HS-5 (cell line): ENCODE data around the gene SLC51A.
"Not testable (repeated sequence)": the region's sequence is repeated elsewhere in the genome, so short reads cannot be mapped to it uniquely, and the experiment has no call there.

Experiments
- DNase-seq: peaks from one replicate; pipeline ENCODE4 v3.0.0-alpha.2; 2012; ENCODE audit warnings: low read depth

Gene SLC51A

GRCh38 chr3:196216089-196216564 is at the start of gene SLC51A:
SLC51A (plus strand) TSS chr3:196216534; CDS start chr3:196216713, 179 bp downstream.
- DNase-seq, result no peak

GRCh38 chr3:196166741-196167140 is 49.6 kb upstream of the SLC51A start:
- no peak for DNase-seq

- no peak for DNase-seq
Measured at GRCh38 chr3:196168808-196169391, 47.4 kb upstream of the SLC51A start.

- no peak for DNase-seq
Measured at GRCh38 chr3:196169836-196170240, 46.5 kb upstream of the SLC51A start.

- DNase-seq, result not testable (repeated sequence)
Measured at GRCh38 chr3:196170296-196170695, 46.0 kb upstream of the SLC51A start.

DNA sequence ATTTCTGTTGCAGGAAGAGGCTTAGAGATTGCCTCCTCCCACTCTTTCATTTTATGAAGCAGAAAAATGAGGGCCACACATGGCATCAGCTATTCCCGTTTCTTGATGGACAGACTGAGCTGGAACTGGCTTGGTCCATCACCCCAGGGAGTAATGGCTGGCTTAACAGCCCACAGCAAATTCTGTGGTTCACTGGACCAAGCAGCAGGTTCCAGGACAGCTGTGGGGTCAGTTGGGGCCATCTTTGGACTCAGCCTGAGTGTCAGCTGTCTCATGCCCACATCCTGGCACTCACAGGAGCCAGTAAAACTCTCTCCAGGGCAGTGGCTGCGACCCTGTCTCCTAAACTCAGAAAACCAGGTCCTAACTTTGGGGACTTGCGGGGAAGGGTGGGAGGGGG is 41.7 kb upstream of the SLC51A start:
- no peak for DNase-seq

GRCh38 chr3:196175116-196175625 is 41.2 kb upstream of the SLC51A start:
- no peak for DNase-seq

DNA sequence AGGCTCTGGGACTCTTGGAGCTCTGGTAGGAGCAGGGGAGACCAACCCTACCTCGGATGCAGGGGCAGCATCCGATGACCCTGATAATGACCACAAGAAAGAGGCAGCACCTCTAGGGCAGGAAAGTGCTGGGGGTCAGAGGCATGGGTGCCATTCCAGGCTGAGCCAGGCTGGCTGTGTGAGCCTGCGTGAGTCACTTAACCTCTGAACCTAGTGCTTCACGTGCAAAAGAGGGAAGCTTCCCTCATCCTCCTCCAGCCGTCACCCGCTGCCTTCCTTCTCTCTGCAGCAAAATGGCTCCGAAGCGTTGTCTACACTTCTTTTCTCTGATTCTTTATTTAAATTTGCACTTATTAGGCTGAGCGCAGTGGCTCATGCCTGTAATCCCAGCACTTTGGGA is 40.6 kb upstream of the SLC51A start:
- DNase-seq, result no peak

- no peak for DNase-seq
Measured at GRCh38 chr3:196177567-196177966, 38.8 kb upstream of the SLC51A start.

DNA sequence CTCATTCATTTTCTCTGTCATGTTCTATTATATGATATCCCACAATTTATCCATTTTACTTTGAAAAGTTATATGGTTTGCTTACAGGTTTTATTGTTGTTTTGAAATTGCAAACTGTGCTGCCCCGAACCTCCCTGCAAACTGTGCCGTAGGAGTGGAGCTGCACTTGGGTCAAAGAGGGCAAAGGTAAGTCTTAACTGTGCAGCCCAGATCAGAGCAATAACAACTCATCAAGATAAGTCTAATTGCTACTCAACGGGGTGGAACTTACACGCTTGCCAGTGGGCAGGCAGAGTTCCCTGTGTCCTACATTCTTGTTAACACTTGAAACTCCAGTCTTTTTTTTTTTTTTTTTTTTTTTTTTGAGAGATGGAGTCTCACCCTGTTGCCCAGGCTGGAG is 38.4 kb upstream of the SLC51A start:
- DNase-seq, result no peak

- DNase-seq, result no peak
Measured at GRCh38 chr3:196178993-196179379, 37.3 kb upstream of the SLC51A start.

- peak; percentile 15 for DNase-seq
Measured at GRCh38 chr3:196179380-196180308, 36.7 kb upstream of the SLC51A start.

DNA sequence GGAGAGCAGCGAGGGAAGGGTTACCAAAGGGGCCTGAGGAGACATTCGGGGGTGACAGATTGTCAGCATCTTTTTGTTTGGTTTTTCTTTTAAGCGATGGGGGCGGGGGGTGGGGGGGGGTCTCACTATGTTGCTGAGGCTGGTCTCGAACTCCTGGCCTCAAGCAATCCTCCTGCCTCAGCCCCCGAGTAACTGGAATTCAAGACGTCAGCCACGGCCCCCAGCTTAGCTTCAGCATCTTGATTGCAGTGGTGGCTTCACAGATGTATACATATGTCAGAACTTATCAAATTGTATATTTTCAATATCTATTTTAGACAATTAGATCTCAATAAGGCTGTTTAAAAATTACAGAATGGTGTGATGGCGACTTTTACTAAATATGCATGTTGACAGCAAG is 36.0 kb upstream of the SLC51A start:
- no peak for DNase-seq

- DNase-seq, result no peak
Measured at GRCh38 chr3:196181127-196181546, 35.2 kb upstream of the SLC51A start.

DNA sequence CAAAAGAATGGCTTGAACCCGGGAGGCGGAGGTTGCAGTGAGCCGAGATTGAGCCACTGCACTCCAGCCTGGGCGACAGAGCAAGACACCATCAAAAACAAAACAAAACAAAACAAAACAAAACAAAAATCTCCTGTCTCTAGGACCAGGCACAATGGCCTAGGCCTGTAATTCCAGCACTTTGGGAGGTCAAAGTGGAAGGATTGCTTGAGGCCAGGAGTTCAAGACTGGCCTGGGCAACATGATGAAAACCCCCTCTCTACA is 32.2 kb upstream of the SLC51A start:
- not testable (repeated sequence) for DNase-seq

DNA sequence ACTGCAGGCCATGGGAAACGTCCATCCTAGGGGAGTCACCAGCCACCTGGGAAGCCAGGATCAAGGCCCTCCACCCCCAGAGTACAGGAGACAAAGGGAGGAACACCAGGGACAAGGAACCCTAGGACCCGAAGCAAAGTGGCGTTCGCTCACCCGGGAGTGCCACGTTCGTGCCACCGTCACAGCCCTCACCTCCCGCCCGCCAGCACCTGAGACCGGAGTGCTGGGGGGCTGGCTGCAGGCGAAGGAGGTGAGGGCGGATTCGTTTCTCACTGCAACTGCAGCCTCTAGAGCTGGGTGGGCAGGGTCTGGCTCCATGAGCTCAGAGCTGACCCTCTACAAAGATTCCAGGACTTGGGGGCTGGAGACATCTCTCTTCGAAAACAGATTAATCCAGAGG is 31.5 kb upstream of the SLC51A start:
- DNase-seq, result no peak

DNA sequence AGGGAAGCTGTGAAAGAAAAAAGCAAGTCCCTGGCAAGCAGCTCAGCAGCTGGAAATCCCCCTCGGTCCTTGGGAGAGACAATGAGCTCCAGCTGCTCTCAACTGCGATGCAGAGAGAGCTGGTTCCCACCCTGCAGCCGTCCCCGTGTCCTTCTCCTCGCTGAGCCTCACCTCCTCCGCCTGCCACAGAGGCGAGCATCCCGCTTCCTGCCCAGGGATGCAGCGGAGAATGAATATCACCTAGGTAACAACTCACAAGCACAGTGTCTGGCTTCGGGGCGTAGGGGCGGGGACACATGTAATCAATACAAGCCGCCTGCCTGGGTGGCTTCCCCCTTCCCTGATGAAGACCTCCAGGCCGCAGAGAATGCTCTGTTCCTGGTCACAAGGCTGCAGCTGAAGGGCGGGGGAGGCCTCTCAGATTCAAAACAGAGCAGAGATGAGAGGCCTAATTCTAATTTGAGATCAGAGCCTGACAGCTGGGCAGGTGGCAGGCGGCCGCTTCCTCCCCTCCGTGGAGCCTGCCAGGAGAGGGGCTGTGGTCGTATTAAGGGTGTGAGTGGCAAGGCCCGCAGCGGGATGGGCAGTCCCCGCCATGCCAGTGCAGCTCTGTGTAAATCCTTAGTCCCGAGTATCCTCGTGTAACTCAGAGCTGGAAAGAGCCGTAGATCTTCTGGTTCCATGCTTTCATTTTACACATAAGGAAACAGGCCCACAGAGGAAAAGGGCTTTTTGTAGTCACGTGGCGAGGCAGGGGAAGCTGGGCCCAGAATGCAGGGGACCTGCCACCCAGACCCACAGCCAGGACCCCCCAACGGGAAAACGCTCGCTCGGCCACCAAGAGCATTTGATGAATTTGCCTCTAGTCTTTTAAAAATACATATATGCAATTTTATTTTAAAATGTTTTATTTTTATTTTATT is 29.4 kb upstream of the SLC51A start:
- no peak for DNase-seq

DNA sequence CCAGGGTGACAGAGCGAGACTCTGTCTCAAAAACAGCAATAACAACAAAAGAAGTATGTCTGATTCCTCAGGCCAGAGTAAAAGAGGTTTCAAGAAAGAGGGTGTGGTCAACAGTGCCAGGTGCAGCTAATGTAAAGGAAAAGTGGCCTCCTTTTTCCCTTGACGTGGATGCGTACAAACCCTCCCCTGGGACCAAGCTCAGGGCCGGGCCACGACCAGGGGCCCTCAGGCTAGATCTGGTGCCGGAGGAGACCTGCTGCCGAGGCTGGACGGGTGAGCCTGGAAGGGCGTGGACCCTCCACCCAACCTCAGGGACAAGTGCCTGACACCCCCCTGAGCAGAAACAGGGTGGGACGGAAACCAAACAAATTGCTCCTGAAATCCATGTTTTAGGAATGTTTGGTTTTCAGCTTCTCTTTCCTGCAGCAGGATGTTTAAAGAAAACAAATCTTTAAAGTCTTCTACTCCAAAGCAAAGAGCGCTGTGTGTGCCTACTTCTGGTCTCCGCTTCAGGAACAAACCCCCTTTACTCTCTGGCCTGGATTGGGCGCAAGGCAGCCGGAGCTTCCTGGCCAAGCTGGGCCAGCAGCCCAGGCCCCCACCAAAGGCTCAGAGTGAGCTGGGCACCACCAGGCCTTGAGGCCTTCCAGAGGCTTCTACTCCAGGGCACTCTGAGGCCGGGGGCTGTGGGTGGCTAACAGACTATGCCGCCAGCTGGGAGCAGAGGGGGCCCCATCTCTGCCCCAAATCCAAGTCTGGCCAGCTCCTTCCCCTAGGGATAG is 26.6 kb upstream of the SLC51A start:
- DNase-seq, result no peak

DNA sequence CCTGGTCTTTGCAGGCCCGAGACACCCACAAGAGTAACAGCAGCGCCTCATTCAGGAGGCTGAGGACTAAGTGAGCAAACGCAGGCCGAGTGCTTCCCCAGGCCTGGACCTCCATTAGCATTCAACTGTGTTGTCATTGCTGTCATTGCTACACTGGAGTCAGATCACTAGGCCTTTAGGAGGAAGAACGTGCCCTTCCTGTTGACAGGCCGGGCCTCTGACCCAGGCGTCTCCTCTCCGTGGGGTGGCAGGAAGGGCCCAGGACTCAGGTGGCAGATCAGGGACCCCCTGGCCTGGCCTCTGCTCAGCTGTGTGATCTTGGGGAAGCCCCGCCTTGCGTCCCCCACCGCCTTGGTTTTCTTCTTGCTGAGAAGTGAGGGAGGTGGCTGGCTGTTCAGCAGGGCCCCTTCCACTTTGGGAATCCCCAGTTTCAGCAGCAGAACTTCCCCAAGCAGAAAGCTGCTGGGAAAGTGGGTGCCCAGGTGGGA is 24.3 kb upstream of the SLC51A start:
- DNase-seq, result no peak

GRCh38 chr3:196192524-196193051 is 23.7 kb upstream of the SLC51A start:
- DNase-seq, result no peak

- DNase-seq, result no peak
Measured at GRCh38 chr3:196193133-196193735, 23.1 kb upstream of the SLC51A start.
